Activated T-helper 2 cell treated with anti-CD3 and anti-CD28 coated beads, Interferon-gamma antibody, Interleukin-2, Interleukin-4, amounts not matched to agents 10 μg/mL and 5 μg/mL and 100 μg/mL, durations not matched to agents 14 hours and 24 hours and 36 hours (primary cell): Measurements from ENCODE around the gene RMC1. TPM values are rescaled to one million over a fixed set of nuclear protein-coding genes. Genes with fewer than 3 reads are reported as not detected.
A peak's percentile ranks its signal among the peaks of the same experiment; 100 is the strongest.
"Not testable (repeated sequence)": the region's sequence is repeated elsewhere in the genome, so short reads cannot be mapped to it uniquely, and the experiment has no call there.

Experiments
- DNase-seq: peaks from one replicate; pipeline ENCODE4 v3.0.0; 2021; ENCODE audit warnings: low spot score
- H3K27ac Mint-ChIP-seq: one replicate; pipeline ENCODE4 v1.8.0; 2021; ENCODE audit warnings: mixed read lengths
- H3K27me3 Mint-ChIP-seq: one replicate; pipeline ENCODE4 v1.8.0; 2021; ENCODE audit warnings: low read depth, mixed read lengths
- H3K36me3 Mint-ChIP-seq: one replicate; pipeline ENCODE4 v1.8.0; 2021; ENCODE audit warnings: low read depth, mixed read lengths
- H3K4me1 Mint-ChIP-seq: one replicate; pipeline ENCODE4 v1.8.0; 2021; ENCODE audit warnings: low read depth, mixed read lengths
- H3K4me3 Mint-ChIP-seq: one replicate; pipeline ENCODE4 v1.8.0; 2021; ENCODE audit warnings: low read depth, mild to moderate bottlenecking, moderate library complexity, mixed read lengths
- H3K9me3 Mint-ChIP-seq: one replicate; pipeline ENCODE4 v1.8.0; 2021; ENCODE audit warnings: mixed read lengths
- intact Hi-C: fragments of 100-400 bp; cut with micrococcal nuclease; formaldehyde crosslinking; loops from one replicate; pipeline ENCODE4 v1.15.1; 2023
- total RNA-seq: library from RNA; stranded (reverse); gene quantifications from 2 replicates; pipeline ENCODE4 v1.2.3, GENCODE V29; 2022

Gene RMC1
- total RNA-seq, 1 donor from 2014 or later = 50.5 TPM

DNA sequence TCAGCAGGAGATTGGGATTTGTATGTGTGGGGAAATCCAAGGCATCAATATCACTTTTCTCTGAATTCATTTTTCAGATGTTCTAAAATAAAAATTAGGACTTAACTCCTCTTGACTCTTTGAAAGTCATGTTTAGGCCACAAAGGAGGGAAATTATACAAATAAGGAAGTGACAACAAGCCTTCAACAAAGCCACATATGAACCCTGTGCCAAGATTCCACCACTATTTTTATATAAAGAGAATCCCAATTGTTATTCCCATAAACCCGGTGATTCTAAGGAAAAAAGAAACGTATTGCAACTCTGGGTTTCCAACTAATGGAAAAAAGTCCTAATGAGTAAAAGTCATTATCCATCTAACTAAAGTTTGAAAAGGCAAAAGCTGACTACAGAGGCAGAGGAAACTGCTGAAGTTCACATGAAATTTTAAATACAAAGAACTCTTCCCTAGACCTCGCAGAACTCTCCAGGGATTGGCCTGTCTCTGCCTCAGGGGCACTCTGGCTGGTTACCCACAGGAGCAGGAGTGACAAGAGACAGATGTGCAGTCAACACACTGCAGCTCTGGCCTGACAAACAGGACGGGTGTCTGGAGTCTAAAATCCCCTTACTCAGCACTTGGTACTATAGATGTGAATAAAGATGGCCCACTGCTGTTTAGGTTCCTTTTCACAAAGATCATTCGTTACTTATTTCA, 71.4 kb downstream of the RMC1 start:
- no peak for DNase-seq
- no peak overlapping the region for H3K4me3 Mint-ChIP-seq
- H3K36me3 Mint-ChIP-seq = peaks cover 44% of the 10 kb centered on the region
- intact Hi-C loops = no loop called here
- H3K9me3 Mint-ChIP-seq = no peaks in the 10 kb centered on the region
- H3K27me3 Mint-ChIP-seq = no peaks in the 10 kb centered on the region
- H3K27ac Mint-ChIP-seq = peak overlapping the region; percentile 77
- peaks cover 34% of the 10 kb centered on the region for H3K4me1 Mint-ChIP-seq

DNA sequence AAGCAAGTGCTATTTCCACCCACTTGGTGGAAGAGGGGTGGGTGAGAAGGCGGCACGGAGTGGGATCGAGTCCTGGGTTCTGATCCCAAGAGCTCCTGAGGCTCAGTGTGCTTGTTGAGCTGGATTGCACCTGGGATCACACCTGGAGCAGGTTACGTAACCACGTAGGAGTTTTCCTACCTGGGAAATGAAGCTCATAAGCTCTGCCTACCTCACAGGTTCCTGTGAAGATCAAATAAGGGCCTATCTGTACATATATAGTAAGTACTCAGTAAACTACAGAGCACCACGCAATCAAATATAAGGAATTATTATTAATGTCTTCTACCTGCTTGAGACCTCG, 72.0 kb downstream of the RMC1 start:
- Mint-ChIP-seq H3K4me1 (peaks cover 36% of the 10 kb centered on the region), H3K9me3 (no peaks in the 10 kb centered on the region)

DNA sequence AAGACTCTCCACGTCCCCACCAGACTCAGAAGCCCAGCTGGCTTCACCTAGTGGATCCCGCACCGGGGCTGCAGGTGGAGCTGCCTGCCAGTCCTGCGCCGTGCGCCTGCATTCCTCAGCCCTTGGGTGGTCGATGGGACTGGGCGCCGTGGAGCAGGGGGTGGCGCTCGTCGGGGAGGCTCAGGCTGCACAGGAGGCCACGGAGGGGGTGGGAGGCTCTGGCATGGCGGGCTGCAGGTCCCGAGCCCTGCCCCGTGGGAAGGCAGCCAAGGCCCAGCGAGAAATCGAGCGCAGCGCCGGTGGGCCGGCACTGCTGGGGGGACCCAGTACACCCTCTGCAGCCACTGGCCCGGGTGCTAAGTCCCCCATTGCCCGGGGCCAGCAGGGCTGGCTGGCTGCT, 74.2 kb downstream of the RMC1 start:
- intact Hi-C loops = not testable (repeated sequence)

More for the DNA sequence above, 72.0 kb downstream of the RMC1 start:
- Mint-ChIP-seq H3K4me3 (no peak overlapping the region), H3K36me3 (peaks cover 43% of the 10 kb centered on the region), H3K27me3 (no peaks in the 10 kb centered on the region), H3K27ac (no peak overlapping the region)
- no peak for DNase-seq
- intact Hi-C loops = no loop called here

DNA sequence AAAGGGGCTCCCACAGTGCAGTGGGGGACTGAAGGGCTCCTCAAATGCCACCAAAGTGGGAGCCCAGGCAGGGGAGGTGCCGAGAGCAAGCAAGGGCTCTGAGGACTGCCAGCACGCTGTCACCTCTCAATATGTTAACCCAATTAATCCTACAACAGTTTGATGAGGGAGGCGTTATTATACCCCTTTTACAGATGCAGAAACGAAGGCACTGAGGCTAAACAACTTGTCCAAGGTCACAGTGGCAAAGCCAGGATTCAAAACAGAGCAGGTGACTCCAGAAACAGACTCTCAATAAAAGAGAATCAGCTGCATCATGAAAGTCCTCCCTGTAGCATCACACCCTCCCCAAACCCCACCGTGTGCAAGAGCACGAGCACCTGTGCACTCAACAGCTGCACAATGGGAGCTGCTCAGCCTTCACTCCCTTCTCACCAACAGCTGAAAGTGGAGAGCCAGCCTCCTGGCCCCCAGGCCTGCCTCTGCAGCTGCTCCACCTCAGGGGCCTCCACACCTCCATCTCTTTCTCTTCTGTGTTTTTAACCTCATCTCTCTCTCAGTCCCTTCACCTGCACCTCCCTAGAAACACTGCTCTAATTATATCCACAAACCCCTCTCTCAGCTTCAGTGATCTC, 74.9 kb downstream of the RMC1 start:
- H3K36me3 Mint-ChIP-seq = peaks cover 42% of the 10 kb centered on the region
- no peak overlapping the region for H3K4me3 Mint-ChIP-seq
- intact Hi-C loops = no loop called here
- no peak overlapping the region for H3K27ac Mint-ChIP-seq
- no peak for DNase-seq
- H3K27me3 Mint-ChIP-seq = no peaks in the 10 kb centered on the region
- no peaks in the 10 kb centered on the region for H3K9me3 Mint-ChIP-seq
- H3K4me1 Mint-ChIP-seq = peaks cover 56% of the 10 kb centered on the region

More for the DNA sequence above, 74.2 kb downstream of the RMC1 start:
- H3K27me3 Mint-ChIP-seq, H3K9me3 Mint-ChIP-seq, DNase-seq, H3K4me3 Mint-ChIP-seq, H3K27ac Mint-ChIP-seq: not testable (repeated sequence)
- H3K36me3 Mint-ChIP-seq = peaks cover 39% of the 10 kb centered on the region
- H3K4me1 Mint-ChIP-seq = peaks cover 54% of the 10 kb centered on the region

DNA sequence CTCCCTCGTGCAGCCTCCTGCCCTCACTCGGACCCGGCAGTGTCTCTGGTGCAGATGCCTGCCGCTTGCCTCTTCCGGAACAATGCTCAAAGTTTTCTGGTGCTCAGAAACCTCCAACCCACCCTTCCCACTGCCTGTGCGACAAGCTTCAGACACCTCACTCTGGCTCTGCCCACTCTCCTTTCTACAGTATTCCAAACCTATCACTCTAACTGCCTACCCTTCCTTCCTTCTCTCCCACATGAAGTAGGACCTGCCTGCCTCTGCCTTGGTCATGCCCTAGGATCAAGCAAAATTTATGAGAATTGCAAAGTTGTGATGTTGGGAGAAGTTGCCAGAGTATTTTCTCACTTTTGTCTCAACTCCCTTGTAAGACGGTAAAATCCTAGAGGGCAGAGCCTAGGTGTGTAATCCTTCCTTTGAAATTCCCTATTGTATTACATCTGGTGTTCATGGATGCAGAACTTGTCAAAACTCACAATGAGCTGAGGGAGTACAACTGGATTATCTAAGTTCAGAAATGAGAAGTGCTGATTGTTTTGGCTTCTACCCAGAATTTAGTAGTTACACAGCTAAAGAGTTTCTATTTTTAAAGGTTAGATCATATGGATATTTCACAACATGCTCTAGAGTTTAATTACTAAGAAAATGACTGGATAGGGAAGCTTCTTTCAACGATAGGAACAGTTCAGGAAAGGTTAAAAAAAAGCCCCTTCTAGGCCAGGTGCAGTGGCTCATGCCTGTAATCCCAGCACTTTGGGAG, 75.8 kb downstream of the RMC1 start:
- no peak for DNase-seq
- Mint-ChIP-seq H3K4me3 (no peak overlapping the region), H3K9me3 (no peaks in the 10 kb centered on the region), H3K27me3 (no peaks in the 10 kb centered on the region), H3K36me3 (peaks cover 44% of the 10 kb centered on the region), H3K4me1 (peaks cover 55% of the 10 kb centered on the region), H3K27ac (peak overlapping the region; percentile 3)
- intact Hi-C loops = no loop called here

DNA sequence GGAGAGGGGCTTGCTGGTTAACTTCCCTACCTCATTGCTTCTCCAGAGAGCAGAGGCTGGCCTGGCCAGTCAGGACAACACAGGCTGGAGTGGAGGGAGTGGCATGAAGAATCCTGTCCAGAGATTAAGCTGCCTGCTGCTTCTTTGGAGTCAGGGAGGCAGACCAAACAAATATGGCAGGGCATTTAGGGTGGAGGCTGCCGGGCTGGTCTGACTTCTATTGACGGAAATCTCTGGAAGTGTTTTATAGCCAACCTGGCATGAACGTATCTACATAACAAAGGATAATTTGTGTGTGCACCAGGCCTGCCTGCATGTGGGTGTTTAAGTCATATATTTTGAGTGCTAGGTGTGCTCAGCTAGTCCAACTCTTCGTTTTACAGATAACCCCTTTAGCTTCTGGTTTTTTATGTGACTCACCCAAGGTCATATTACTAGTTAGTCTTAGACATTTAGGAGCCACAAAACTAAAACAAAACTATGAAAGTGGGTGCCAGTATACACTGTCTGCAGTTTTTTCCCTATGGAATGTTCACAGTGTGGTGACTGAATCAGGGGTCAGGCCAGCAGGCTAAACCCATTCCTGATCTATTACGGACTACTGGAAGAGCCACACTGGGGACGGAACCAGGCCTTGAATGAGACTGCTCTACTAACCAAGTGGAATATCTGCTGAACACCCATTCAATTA, 77.5 kb downstream of the RMC1 start:
- Mint-ChIP-seq H3K9me3 (no peaks in the 10 kb centered on the region), H3K36me3 (peaks cover 40% of the 10 kb centered on the region), H3K27me3 (no peaks in the 10 kb centered on the region), H3K4me3 (no peak overlapping the region), H3K4me1 (peaks cover 55% of the 10 kb centered on the region), H3K27ac (no peak overlapping the region)
- intact Hi-C loops = no loop called here
- no peak for DNase-seq

Other genes starting within 250 kb of the RMC1 start
- 53.4 and 55.4 TPM in 2 replicates for gene RIOK3, start 50.2 kb upstream of the RMC1 start, total RNA-seq
- 29.0 and 31.4 TPM in 2 replicates for gene NPC1, start 83.0 kb downstream of the RMC1 start, total RNA-seq
- gene ANKRD29, start 159.4 kb downstream of the RMC1 start, total RNA-seq = not detected in 2 replicates
- gene LAMA3, start 185.9 kb downstream of the RMC1 start, total RNA-seq = 0.05 TPM in 1 of 2 replicates, not detected in the other